Inferior parietal cortex (tissue), 1 donor: ENCODE data around the gene SEZ6L2.
"Not testable (repeated sequence)": the region's sequence is repeated elsewhere in the genome, so short reads cannot be mapped to it uniquely, and the experiment has no call there.

Source experiments
- DNase-seq: peaks from one replicate; pipeline ENCODE4 v3.0.0-alpha.2; 2016; ENCODE audit errors: extremely low spot score

The SEZ6L2 gene

DNA sequence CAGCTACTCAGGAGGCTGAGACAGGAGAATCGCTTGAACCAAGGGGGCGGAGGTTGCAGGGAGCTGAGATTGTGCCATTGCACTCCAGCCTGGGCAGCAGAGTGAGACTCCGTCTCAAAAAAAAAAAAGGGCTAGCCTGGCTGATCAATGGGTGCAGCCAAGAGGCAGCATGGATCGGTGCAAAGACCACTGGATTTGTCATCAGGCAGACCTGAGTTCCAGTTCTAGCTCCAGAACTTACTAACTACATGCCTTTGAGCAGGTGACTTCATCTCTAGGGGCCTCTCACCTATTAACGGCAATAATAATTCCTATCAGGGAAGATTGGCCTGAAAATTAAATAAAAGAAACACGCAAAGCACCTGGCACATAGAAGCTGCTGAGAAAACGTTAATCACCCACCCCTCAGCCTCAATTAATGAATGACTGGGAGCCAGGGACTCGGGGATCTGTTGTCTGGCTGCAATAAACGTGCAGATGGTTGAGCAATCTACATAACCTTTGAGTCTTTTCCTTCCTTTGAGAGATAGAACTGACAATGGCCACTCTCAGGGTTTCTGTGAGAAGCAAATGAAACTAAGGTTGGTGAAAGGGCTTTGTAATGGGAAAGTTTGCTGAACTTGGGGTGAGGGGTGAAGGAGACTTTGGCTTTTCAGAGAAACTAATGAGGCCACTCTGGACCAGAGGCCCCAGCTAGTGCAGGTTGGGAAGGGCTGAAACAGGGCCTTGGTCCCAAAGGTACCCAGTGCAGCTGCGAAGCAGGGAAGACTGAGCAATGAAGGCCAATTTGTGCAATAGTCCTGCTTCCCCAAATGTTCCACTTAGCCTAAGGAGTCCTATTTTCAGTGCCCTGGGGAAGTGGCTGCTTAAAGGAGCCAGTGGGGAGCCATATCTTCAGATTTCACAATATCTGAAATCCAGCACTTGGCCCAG is 7.6 kb downstream of the SEZ6L2 start:
- DNase-seq: no peak

DNA sequence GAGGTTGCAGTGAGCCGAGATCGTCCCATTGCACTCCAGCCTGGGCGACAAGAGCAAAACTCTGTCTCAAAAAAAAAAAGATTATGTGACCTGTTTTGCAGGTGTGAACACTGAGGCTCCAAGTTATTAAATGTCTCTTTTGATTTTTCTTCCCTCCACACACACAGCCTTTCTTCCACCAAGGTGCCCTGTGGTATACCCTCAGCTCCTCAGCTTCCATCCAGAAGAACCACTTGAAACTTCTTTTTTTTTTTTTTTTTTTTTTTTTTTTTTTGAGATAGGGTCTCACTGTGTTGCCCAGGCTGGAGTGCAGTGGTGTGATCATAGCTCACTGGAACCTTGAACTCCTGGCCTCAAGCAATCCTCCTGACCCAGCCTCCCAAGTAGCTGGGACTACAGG is 10.0 kb downstream of the SEZ6L2 start:
- not testable (repeated sequence) for DNase-seq

DNA sequence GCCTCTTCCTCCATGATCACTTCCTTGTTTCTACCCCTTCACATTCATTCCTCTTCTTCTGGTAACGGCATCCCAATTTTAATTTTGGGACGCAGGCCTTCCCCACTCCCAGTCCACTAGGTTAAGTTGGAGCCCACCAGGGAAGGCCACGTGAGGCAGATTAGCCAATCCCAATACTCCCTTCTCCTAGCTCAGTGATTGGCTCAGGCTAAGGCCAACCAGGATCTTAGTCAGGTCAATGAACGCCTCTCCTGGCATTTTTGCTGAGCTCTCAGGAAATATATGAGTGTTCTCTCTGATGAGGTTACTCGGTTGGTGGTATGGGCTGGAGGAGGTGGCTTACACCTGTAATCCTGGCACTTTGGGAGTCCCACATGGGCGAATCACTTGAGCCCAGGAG is 15.4 kb downstream of the SEZ6L2 start:
- DNase-seq: no peak

DNA sequence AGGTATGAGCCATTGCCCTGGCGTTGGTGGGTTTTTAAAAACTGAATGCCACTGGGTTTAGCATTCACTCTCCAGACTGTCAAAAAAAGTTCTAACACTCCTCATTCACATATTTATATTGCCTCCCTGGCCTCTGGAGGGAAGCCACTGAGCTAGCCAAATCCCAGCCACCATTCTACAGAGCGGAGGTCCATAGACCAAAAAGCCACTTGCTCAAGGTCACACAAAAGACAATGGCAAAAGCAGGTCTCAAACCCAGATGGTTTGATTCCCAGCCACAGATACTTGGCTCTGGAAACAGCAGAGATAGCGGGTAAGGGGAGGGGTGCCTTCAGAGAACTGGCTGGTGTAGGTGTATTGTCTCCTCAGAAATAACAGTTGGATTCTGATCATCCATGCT is 18.3 kb downstream of the SEZ6L2 start:
- DNase-seq: no peak

DNA sequence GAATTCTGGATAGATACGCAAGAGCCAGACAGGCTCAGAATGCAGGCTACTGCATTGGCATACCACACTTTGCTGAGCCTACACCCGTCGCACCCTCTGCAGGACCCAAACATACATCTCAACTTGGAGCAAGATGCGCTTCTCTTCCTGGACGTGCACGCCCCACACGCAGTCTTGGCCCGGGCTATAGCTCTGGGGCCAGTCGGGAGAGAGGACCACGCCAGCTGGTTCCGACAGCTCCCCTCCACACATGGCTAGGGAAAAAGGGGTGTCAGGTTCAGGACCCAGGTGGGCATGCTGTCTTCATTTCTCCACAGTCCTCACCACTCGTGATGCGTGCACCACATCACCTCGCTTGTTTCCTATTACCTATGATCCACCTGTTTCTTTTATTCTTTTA is 21.2 kb downstream of the SEZ6L2 start:
- no peak for DNase-seq

DNA sequence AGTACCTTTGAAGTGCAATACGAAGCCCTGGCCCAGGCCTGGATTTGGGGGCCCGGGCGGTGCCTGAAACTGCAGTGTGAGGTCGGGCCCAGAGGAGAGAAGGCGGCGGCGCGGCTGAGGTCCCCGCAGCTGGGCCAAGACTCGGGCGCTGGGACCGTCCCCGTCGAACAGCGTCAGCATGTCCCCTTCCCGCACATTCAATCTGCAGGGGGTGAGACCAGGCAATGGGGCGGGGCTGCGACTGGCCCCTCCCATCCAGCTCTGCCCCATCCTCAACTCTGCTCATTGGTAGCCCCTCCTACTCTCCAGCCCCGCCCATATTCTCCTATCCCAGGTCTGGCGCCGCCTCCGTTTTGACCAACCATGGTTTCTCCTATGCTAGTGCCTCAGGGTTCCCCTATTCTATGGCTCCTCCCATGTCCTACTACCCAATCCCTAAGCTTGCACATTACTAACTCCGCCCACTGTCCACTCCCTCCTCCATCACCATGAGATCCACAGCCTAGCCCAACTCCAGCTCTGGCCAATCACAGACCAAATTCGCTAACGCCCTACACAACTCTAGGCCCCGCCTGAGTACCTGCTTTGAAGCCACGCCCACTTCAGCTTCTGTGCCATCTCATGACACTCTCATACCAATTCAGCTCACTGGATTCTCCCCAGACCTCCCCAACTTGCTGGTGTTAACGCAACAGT is 21.9 kb downstream of the SEZ6L2 start:
- no peak for DNase-seq

DNA sequence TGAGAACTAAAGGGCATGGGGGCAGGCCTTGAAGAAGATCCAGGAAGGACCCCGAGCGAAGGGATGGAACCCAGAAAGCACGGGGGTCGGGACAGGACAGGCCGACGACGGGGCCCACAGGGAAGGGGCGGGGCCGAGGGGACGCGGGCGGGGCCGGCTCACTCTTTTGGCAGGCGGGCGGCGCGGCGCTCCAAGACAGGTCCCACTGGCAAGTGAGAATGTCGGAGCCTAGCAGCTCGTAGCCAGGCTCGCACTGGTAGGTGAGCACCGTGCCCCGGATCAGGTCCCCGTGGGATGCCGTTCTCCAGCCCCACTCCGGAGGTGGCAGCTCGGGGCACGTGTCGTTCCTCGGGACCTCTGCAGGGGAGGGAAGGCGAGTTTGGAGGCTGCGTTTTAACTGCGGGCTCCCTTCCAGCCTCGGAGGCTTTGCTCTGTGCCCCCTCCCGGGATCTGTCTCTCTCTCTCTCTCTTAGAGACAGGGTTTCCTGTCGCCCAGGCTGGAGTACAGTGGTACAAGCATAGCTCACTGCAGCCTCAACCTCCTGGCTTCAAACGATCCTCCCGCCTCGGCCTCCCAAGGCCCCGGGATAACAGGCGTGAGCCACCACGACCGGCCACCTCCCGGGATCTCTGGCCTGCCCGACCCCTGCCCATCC is 22.6 kb downstream of the SEZ6L2 start:
- no peak for DNase-seq

DNA sequence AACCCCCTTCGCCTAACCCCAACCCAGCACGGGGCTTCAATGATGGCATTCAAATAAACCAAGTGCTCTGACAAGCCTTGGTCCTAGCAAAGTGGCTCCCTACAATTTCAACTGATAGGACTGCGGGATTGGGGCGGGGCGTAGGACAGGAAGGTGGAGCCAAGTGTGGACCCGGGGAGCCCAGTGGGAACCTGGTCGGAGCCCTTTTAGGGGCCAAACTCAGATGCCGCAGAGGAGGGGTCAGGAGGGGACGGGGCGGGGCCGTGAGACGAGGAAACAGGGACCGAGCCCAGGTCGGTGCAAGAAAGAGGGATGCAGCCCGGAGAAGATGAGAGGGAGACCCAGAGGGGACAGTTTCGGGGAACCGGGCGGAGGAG is 23.1 kb downstream of the SEZ6L2 start:
- no peak for DNase-seq

DNA sequence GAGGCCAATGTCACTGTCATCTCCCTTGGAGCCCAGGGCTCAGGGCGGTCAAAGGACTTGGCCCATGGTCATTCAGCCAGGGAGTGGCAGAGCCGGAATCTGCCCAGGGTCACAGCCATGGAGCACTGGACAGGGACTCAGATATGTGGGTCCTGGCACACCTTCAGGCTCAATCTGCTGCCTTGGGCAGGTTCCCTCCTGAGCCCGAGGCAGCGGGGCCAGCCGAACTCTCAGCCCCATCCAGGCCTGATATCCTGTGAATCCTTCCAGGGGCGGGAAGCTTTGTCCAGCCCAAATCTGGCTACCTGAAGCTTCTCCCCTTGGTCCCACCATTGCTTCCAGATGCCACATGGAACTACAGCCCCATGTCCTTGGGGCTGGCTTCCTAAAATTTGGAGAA is 24.1 kb downstream of the SEZ6L2 start:
- no peak for DNase-seq

DNA sequence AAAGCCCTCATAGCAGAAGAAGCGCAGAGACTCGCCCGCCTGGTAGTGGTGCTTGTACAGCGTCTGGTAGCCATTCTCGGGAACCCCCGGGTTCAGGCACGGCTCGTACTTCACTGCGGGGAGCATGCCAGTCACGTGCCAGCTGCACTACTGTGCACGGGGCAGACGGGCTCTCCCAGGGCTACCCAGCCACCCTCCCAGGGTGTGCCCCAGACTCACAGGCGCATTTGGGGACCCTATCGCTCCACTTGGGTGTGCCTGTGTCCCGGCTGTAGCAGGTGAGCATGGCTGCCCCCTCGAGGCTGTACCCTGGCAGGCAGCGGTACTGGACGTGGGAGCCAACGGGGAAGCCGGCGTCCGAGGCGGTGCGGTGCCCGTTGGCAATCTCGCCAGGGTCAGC is 26.0 kb downstream of the SEZ6L2 start:
- no peak for DNase-seq

DNA sequence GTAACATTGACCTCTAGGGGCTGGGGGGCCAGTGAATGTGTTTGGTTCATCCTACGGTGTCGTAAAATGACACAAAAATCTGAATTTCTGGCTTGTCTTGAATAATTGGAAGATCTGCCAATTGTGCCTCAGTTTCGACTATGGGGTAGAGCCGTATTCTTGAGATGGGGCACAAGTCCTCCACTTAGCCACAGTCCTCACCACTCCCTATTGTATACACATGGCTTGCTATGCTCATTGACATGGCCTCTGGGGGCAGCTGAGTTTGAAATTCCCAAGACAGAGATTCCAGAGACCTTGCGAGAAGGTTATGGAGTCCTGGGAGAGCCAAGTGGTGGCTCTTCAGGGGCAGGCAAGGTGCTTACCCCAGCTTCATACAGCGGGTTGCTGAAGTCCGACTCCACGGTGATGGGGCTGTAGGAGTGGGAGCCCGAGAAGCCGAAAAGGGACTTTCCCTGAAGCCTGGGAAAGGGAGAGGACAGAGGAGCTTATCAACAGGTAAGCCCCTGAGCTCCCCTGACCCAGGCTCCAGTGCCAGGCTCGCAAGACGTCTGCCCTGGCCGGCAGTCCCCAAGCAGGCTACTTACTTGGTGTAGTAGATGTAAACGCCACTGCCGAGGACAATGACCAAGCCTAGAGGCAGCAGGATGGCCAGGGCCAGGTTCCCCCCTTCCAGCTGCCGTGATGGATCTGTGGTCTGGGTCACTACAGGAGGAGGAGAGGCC is 27.4 kb downstream of the SEZ6L2 start:
- DNase-seq: no peak

DNA sequence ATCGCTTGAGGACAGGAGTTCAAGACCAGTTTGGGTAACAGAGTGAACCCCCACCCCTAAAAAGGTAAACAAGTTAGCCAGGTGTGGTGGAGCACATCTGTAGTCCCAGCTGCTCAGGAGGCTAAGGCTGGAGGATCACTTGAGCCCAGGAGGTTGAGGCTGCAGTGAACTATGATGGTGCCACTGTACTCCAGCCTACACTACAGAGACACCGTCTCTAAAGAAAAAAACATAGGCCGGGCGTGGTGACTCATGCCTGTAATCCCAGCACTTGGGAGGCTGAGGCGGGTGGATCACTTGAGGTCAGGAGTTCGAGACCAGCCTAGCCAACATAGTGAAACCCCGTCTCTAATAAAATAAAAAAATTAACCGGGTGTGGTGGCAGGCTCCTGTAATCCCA is 30.3 kb downstream of the SEZ6L2 start:
- DNase-seq: not testable (repeated sequence)

DNA sequence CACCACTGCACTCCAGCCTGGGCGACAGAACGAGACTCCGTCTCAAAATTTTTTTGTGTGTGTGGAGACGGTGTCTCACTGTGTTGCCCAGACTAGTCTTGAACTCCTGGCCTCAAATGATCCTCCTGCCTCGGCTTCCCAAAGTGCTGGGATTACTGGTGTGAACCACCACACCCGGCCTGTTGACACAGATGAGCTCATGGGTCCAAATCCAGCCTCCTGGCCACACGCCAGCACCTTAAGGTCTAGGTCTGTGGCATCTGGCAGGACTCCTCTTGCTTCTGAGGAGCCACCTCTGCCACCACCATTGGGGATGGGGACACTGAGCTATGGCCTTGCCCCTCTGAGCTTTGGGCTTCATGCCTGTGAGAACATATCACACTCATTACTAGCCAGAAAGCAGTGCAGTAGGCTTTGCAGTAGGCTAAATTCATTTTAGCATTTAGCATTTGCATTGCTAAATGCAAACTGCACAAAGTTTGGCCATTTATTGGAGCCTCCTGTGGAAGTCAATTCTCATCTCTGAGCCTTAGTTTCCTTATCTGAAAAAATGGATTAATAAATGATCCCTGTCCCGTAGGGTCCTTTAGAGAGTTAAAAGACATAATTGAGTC is 30.8 kb downstream of the SEZ6L2 start:
- DNase-seq: no peak

DNA sequence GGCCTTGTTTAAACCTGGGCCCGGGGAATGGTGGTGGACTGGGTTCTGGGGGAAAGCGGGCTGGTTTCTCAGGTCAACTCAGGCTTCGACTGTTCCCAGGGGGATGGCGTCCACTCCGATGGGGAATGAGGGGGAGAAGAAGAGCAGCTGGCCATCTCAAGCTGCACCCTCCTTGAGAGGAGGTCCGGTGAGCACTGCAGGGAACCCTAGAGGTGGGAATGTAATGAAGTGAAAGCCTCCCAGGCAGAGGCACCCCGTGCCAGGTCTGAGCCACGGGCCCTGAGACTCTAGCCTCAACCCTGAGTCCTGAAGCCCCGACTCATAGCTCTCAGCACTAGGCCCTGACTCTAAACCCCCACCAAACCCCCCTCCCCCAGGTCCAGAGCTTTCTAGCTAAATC is 35.1 kb downstream of the SEZ6L2 start:
- no peak for DNase-seq

DNA sequence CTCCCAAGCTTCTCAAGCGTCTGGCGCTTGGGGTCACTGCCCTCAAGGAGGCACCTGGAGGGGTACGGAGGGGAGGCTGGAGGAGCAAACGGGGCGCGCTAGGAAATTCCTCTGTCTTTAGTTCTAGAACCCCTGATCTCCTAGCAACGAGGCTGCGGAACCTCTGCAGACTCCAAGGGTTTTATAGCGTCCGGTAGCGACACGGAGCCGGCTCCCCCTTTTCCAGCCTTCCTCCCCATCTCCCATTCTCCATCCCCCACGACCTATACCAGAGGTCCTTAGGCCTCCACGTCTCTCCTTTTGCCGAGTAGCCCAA is 35.7 kb downstream of the SEZ6L2 start:
- DNase-seq: no peak

DNA sequence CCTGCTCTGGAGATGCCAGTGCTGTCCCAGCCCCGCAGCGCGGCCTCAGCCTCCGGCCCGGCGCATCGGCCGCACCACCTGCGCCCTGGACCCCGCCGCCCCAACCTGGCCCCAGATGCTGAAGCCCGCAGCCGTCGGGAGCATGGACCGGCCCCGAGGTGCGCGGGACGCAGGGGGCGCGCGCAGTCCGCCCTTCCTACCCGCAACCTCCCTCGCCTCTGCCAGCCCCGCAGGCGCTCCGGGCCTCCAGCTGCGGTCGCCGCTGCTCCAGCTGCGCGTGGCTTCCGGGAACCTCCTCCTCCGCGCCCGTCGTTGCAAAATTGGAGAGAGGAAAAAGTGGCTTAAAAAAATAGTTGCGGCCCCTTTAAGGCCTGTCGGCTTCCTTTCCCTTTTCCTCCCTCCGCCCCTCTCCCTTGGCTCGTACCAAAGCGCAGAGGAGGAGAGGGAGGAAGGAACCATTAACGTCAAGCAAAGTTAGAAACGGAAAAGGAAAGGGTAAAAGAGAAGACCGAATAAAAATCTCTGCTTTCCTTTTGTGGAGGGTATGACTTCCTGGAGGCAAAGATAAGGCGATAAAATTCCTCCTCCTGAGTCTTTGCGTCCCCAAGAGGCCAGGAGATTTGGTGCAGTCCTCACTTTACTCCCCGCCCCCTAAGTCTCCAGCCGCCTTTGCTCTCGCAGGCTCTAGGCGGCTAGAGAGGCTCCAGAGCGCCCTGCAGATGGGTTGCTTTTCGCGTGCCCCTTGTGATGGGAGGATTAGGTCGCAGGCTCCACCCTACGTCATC is 36.3 kb downstream of the SEZ6L2 start, which contains the start of gene CDIPT:
TSS of gene CDIPT (minus strand) at position 343 of the 785 bp plus-strand sequence. CDS start 369 bp downstream, outside the sequence.
- DNase-seq: peak; percentile 98

DNA sequence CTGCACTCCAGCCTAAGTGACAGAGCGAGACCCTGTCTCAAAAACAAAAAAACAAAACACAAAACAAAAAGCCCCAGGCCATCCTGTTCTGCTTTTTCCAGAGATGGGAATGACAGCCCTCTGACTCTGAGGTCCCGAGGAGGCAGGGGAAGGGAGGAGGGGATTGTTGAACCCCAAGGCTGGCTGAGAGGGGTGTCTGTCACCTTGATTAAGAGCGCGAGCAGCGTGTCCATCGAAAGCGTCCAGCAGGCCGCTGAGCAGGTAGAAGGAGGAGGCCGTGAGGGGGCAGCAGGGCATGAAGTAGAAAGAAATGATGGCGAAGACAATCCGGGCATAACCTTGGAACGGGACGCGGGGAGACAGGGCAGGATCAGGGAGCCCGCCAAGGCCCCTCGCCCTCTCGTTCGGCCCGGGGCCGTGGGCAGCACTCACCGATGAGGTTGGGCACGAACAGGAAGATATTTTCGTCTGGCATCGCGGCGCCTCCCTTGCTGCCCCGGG is 36.9 kb downstream of the SEZ6L2 start:
- no peak for DNase-seq

DNA sequence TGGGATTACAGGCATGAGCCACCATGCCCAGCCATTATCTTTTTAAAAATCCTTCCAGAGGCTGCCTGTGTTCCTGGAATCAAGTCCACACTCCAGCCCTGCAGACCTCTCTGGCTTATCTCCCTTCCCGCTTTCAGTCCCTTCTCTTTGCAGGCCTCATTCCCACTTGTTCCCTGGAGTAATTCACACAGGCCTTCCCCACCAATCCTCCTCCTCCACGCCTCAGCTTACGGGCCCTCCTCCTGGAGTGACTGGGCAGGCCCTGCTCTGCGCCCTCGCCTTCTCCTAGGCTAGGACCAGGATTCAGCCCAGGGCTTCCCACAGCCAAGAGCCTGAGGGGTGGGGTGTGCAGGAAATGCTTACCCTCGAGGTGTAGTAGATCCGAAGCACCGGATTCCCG is 39.1 kb downstream of the SEZ6L2 start:
- DNase-seq: no peak

DNA sequence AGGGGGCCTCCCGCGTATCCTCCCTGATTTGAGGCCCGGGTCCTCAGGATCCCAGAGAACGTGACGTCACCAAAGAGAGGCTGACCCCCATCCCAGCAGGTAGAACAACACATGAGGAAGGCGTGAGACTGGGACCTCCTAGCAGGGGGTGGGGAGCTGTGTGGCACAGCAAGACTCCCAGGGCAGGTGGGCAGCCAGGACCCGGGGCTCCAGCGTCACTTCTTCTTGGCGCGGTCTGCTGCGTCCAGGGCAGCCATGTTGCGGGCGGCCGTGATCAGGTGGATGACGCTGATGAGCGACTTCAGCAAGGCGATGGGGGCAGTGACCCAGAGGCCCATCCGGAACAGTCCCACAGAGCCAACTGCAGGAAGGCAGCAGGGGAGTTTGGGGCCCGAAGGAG is 40.4 kb downstream of the SEZ6L2 start:
- no peak for DNase-seq

DNA sequence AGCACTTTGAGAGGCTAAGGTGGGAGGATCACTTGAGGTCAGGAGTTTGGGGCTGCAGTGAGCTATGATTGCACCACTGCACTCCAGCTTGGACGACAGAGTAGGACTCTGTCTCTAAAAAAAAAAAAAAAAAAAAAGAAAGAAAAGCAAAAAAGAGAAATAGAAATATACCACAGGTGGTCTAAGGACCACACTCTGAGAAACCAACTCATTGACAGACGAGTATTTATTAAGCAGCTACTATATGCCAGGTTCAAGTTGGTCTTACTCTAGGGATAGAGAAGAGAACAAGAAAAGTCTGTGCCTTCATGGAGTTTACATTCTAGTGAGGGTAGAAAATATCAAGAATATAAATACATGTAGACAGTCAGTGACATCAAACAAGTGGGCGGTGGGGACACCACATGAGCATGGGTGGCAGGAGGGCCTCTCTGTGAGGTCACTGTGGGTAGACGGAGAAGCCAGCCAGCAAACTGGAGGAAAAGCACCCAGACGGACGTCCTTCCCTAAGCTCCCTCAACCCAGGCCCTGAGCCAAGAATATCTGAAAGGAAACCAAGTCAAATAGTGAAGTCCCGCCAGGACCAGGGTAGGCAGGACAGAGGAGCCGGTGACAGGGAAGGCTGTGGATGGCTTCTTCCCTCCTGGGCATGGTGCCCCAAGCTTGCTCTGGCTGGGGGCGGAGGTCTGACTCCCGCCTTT is 41.1 kb downstream of the SEZ6L2 start:
- DNase-seq: no peak
